Astrocyte (in vitro differentiated cells and primary cell): ENCODE results near the gene IGFALS. TPM values are rescaled to one million over a fixed set of nuclear protein-coding genes. Genes with fewer than 3 reads are reported as not detected.

Experiments
- DNase-seq: peaks from one replicate; pipeline ENCODE4 v3.0.0-alpha.2; 2010; ENCODE audit warnings: low read depth
- FAIRE-seq: peaks from 2 replicates; lab custom pipeline; 2011; peaks lifted over from hg19 to GRCh38; lab: Jason Lieb, UNC
- H2AFZ ChIP-seq: 2 replicates; pipeline ENCODE4 v1.6.0; 2012; ENCODE audit warnings: low read depth, low read length, inconsistent platforms
- H3K27ac ChIP-seq: 2 replicates; pipeline ENCODE4 v1.5.1; 2011; ENCODE audit warnings: low read depth, low read length, inconsistent platforms
- H3K27me3 ChIP-seq: 2 replicates; pipeline ENCODE4 v1.6.0; 2011; ENCODE audit warnings: low read length, inconsistent platforms; ENCODE audit not compliant: insufficient read depth
- H3K36me3 ChIP-seq: 2 replicates; pipeline ENCODE4 v1.5.1; 2011; ENCODE audit warnings: low read length, inconsistent platforms; ENCODE audit not compliant: insufficient read depth
- H3K4me1 ChIP-seq: 2 replicates; pipeline ENCODE4 v1.5.1; 2011; ENCODE audit warnings: low read length, inconsistent platforms; ENCODE audit not compliant: insufficient read depth
- H3K4me2 ChIP-seq: 2 replicates; pipeline ENCODE4 v1.6.0; 2012; ENCODE audit warnings: low read length, inconsistent platforms
- H3K4me3 ChIP-seq: 2 replicates; pipeline ENCODE4 v1.5.1; 2011; ENCODE audit warnings: low read depth, mild to moderate bottlenecking, low read length, inconsistent platforms; ENCODE audit not compliant: insufficient read depth
- H3K79me2 ChIP-seq: 2 replicates; pipeline ENCODE4 v1.6.0; 2012; ENCODE audit warnings: mild to moderate bottlenecking, low read length, inconsistent platforms; ENCODE audit not compliant: insufficient read depth
- H3K9ac ChIP-seq: 2 replicates; pipeline ENCODE4 v1.6.0; 2012; ENCODE audit warnings: mild to moderate bottlenecking, low read length, inconsistent platforms
- H3K9me3 ChIP-seq: 2 replicates; pipeline ENCODE4 v1.5.1; 2012; ENCODE audit warnings: low read depth, mild to moderate bottlenecking, low read length, inconsistent platforms; ENCODE audit not compliant: insufficient read depth
- H4K20me1 ChIP-seq: 2 replicates; pipeline ENCODE4 v1.6.0; 2012; ENCODE audit warnings: low read length, inconsistent platforms; ENCODE audit not compliant: insufficient read depth
- H3K27ac Mint-ChIP-seq: one replicate; pipeline ENCODE4 v1.8.0; 2021; ENCODE audit warnings: mild to moderate bottlenecking, mixed read lengths; ENCODE audit not compliant: unreplicated experiment
- H3K27me3 Mint-ChIP-seq: one replicate; pipeline ENCODE4 v1.8.0; 2021; ENCODE audit warnings: low read depth, mixed read lengths; ENCODE audit not compliant: unreplicated experiment
- H3K36me3 Mint-ChIP-seq: one replicate; pipeline ENCODE4 v1.8.0; 2021; ENCODE audit warnings: low read depth, mixed read lengths; ENCODE audit not compliant: unreplicated experiment
- H3K4me1 Mint-ChIP-seq: one replicate; pipeline ENCODE4 v1.8.0; 2021; ENCODE audit warnings: low read depth, mixed read lengths; ENCODE audit not compliant: unreplicated experiment
- H3K4me3 Mint-ChIP-seq: one replicate; pipeline ENCODE4 v1.8.0; 2021; ENCODE audit warnings: mild to moderate bottlenecking, moderate library complexity, mixed read lengths; ENCODE audit not compliant: unreplicated experiment
- H3K9me3 Mint-ChIP-seq: one replicate; pipeline ENCODE4 v1.8.0; 2021; ENCODE audit warnings: mild to moderate bottlenecking, mixed read lengths; ENCODE audit not compliant: unreplicated experiment
- CTCF ChIP-seq: IDR thresholded peaks from 2 replicates; pipeline ENCODE4 v1.5.1; 2011; ENCODE audit warnings: low read depth, mild to moderate bottlenecking, inconsistent platforms, low read length, moderate library complexity; ENCODE audit not compliant: insufficient read depth
- EZH2 ChIP-seq: IDR thresholded peaks from 2 replicates; pipeline ENCODE4 v1.6.1; 2012; ENCODE audit warnings: mild to moderate bottlenecking, low read length, inconsistent platforms; ENCODE audit not compliant: insufficient read depth
- total RNA-seq: library from RNA; stranded (reverse); gene quantifications from 2 replicates; pipeline ENCODE4 v1.2.1, GENCODE V29; 2021

The IGFALS gene
- total RNA-seq, 1 donor from 2014 or later, result not detected

- no peak for FAIRE-seq
- H2AFZ ChIP-seq, result peak overlapping the region; percentile 71
These were observed 19.6 kb downstream of the IGFALS start for GRCh38 chr16:1773703-1774447.

GRCh38 chr16:1772908-1773702, 20.4 kb downstream of the IGFALS start, which contains the start of gene MRPS34:
TSS of gene MRPS34 (minus strand) at chr16:1773134. CDS start at chr16:1773119, 15 bp downstream.
- Mint-ChIP-seq H3K27ac (peak within 1 kb of the TSS; percentile 98), H3K27me3 (no peaks in the 10 kb centered on the region), H3K4me3 (peak within 1 kb of the TSS; percentile 91), H3K9me3 (no peaks in the 10 kb centered on the region), H3K4me1 (peaks cover 6% of the 10 kb centered on the region), H3K36me3 (no peaks in the 10 kb centered on the region)
- TF ChIP-seq CTCF (peak; percentile 21), EZH2 (no peak)
- H4K20me1 ChIP-seq, result peaks cover 48% of the 10 kb centered on the region
- no peaks in the 10 kb centered on the region for H3K9me3 ChIP-seq
- H3K4me2 ChIP-seq, result peak within 1 kb of the TSS; percentile 91
- peak within 1 kb of the TSS; percentile 80 for H2AFZ ChIP-seq
- FAIRE-seq (no peak), DNase-seq (peak; percentile 75)
- H3K27ac ChIP-seq, result peak within 1 kb of the TSS; percentile 71
- H3K9ac ChIP-seq, result peak within 1 kb of the TSS; percentile 91
- H3K27me3 ChIP-seq, result no peaks in the 10 kb centered on the region
- peaks cover 39% of the 10 kb centered on the region for H3K79me2 ChIP-seq
- H3K36me3 ChIP-seq, result no peaks in the 10 kb centered on the region
- H3K4me3 ChIP-seq, result peak within 1 kb of the TSS; percentile 66
- H3K4me1 ChIP-seq, result peaks cover 26% of the 10 kb centered on the region

More at GRCh38 chr16:1773703-1774447, 19.6 kb downstream of the IGFALS start:
- peak overlapping the region; percentile 86 for H3K4me3 Mint-ChIP-seq
- H3K27ac Mint-ChIP-seq, result peak overlapping the region; percentile 83
- Histone ChIP-seq H3K4me2 (peak overlapping the region; percentile 91), H3K9me3 (no peaks in the 10 kb centered on the region), H3K79me2 (peaks cover 39% of the 10 kb centered on the region), H3K27ac (peak overlapping the region; percentile 71), H3K4me3 (peak overlapping the region; percentile 66), H3K9ac (peak overlapping the region; percentile 91), H4K20me1 (peaks cover 43% of the 10 kb centered on the region), H3K4me1 (peaks cover 26% of the 10 kb centered on the region), H3K27me3 (no peaks in the 10 kb centered on the region), H3K36me3 (no peaks in the 10 kb centered on the region)
- no peaks in the 10 kb centered on the region for H3K27me3 Mint-ChIP-seq
- peaks cover 6% of the 10 kb centered on the region for H3K4me1 Mint-ChIP-seq
- DNase-seq, result no peak
- TF ChIP-seq CTCF (no peak), EZH2 (no peak)
- no peaks in the 10 kb centered on the region for H3K9me3 Mint-ChIP-seq
- H3K36me3 Mint-ChIP-seq, result no peaks in the 10 kb centered on the region
